ENCODE data around the gene XAF1. TPM values are rescaled to one million over a fixed set of nuclear protein-coding genes. Genes with fewer than 3 reads are reported as not detected.
A peak's percentile ranks its signal among the peaks of the same experiment; 100 is the strongest.

The XAF1 gene
- total RNA-seq, 1 donor = 45.8 TPM

DNA sequence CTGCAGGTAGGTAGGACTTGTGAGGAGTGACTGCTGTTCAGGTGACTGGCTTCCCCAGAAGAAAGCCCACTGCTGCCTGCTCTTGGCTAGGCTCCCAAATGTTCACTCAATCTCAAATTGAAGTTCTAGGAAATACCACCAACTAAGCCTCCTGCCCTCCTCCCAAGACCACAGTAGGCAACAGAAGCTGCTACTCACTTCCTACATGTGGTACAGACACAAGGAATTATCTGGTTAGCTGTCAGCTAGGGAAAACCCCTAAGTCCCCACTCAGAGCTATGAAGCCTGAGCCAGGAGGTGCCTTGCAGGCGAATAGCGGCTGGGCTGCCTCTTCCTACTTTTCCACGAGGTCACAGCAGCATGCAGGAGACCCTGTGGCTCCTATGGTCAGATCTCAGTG lies 25.0 kb downstream of the XAF1 start:
- no peak for DNase-seq (ENCODE audit: low read depth)
- TF ChIP-seq, protein P1, sequence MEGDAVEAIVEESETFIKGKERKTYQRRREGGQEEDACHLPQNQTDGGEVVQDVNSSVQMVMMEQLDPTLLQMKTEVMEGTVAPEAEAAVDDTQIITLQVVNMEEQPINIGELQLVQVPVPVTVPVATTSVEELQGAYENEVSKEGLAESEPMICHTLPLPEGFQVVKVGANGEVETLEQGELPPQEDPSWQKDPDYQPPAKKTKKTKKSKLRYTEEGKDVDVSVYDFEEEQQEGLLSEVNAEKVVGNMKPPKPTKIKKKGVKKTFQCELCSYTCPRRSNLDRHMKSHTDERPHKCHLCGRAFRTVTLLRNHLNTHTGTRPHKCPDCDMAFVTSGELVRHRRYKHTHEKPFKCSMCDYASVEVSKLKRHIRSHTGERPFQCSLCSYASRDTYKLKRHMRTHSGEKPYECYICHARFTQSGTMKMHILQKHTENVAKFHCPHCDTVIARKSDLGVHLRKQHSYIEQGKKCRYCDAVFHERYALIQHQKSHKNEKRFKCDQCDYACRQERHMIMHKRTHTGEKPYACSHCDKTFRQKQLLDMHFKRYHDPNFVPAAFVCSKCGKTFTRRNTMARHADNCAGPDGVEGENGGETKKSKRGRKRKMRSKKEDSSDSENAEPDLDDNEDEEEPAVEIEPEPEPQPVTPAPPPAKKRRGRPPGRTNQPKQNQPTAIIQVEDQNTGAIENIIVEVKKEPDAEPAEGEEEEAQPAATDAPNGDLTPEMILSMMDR (IDR thresholded peaks at IDR 0.05; ENCODE audit: insufficient read depth, low read depth, low read length) = no peak
- H3K4me3 ChIP-seq (ENCODE audit: low read depth, low read length) = no peak overlapping the region

DNA sequence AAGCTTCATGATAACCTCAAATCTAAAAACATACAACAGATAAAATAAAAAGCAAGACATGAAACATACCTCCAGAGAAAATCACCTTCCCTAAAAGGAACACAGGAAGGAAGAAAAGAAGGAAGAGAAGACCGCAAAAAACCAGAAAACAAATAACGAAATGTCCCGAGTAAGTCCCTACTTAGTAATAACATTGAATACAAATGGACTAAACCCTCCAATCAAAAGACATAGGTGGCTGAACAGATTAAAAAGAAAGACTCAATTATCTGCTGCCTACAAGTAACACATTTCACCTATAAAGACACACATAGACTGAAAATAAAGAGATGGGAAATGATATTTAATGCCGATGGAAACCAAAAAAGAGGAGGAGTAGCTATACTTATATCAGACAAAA lies 26.4 kb downstream of the XAF1 start:
- H3K4me3 ChIP-seq (ENCODE audit: low read depth, low read length) = no peak overlapping the region
- TF ChIP-seq, protein P1 (IDR thresholded peaks at IDR 0.05; ENCODE audit: insufficient read depth, low read depth, low read length) = no peak

DNA sequence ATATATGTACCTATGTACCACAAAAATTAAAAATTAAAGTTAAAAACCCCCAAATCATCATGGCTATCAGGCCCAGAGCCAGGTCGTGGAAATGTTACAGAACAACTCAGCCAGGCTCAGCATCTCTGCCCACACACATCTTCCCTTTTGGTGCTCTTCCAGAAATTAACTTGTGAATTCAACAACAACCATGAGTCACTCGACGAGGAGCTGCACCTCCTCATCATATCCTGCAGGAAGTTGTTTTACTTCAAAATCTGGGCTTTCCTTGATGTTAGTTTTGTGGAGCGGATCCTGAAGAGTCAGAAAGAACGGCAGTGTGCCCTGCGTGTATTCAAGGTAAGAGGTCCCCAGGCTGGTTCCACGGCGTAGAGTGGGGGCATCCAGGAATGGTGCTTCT lies 30.8 kb downstream of the XAF1 start:
- DNase-seq (ENCODE audit: low read depth) = peak; percentile 47
- TF ChIP-seq, protein P1 (IDR thresholded peaks at IDR 0.05; ENCODE audit: insufficient read depth, low read depth, low read length) = no peak
- no peak overlapping the region for H3K4me3 ChIP-seq (ENCODE audit: low read depth, low read length)

More for the DNA sequence above, 26.4 kb downstream of the XAF1 start:
- no peak for DNase-seq (ENCODE audit: low read depth)

DNA sequence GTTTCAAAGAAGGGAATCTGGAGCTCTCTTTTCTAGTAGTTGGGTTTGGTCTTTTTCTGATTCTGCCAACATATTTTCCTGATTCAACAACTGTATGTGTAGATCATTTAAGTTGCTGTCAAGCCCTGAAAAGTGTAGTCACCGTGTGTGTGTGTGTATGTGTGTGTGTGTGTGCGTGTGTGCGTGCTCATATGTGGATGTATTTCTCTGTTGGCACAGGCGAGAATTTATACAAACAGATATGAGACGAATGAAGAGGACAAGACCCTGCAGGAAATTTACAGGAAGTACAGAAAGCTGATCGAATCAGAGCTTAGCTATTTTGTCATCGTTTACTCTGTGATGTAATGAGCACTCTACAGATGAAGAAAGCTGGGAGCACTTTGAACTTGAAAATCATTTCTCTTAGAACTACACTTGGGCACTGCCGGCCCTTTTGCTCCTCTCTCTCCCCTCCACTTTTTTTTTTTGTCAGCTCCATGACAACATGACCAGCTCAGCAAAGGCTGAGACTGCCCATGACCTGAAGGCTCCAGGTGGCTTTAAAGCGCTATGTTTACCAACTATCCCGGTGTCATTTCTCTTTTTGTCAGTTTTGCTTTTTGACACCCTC lies 31.3 kb downstream of the XAF1 start:
- no peak for DNase-seq (ENCODE audit: low read depth)
- TF ChIP-seq, protein P1 (IDR thresholded peaks at IDR 0.05; ENCODE audit: insufficient read depth, low read depth, low read length) = no peak
- no peak overlapping the region for H3K4me3 ChIP-seq (ENCODE audit: low read depth, low read length)

DNA sequence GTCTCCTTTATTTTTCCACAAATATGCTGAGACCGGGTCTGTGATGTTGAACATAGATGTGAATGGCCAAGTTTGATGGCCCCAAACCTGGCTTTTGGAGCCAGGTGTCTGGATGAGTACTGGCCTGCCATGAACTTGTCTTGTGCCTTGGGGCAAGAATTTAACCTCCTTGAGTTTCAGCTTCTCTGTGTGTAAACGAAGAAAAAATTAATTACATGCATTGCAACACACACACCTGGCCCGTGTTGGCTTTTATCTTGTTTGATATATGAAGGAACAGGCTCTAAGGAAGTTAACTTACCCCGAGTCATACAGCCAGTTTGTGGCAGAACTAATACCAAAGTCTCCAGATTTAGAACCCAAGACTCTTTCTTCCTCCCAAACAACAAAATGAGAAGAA lies 33.3 kb downstream of the XAF1 start:
- no peak overlapping the region for H3K4me3 ChIP-seq (ENCODE audit: low read depth, low read length)
- TF ChIP-seq, protein P1 (IDR thresholded peaks at IDR 0.05; ENCODE audit: insufficient read depth, low read depth, low read length) = no peak
- DNase-seq (ENCODE audit: low read depth) = no peak

DNA sequence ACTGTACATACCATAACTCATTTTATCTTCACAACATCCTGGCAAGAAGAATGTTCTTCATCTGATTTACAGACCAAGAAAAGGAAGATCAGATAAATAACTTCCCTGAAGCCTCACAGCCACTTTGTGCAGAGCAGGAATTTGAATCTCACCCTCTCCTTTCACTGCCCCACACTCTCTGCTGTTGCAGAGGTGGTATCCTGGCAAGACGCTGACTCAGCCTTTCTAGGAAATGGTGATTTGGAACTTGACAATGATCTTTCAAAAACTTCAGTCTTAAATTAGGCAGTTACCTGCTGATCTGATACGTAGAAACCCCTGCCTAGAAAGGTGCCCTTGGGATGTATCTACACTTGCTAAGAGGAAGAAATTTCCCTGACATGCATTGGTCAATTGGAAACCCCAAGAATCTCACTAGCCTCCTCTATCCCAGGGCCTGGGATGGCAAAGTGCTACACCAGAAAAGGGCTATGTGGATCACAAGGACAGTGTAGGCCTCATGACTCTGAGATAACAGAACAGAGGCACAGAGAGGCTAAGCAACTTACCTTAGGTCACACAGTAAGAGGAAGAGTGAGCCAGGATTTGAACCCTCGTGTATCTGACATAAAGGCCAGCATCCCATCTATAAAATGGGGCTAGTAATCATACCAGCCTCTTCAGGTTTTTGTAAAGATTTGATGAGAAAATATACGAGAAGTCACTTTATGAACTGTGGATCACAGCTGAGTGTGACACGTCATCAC lies 38.1 kb downstream of the XAF1 start:
- H3K4me3 ChIP-seq (ENCODE audit: low read depth, low read length) = no peak overlapping the region
- TF ChIP-seq, protein P1 (IDR thresholded peaks at IDR 0.05; ENCODE audit: insufficient read depth, low read depth, low read length) = no peak
- no peak for DNase-seq (ENCODE audit: low read depth)

Measured in fibroblast of villous mesenchyme (primary cell).